Panc1 (cell line): ENCODE measurements around the gene BCL3.

Experiments
- POLR2AphosphoS5 ChIP-seq: IDR thresholded peaks from 2 replicates; pipeline ENCODE4 v1.6.1; 2012; ENCODE audit warnings: mild to moderate bottlenecking, low read depth, low read length, moderate library complexity
- TCF7L2 ChIP-seq: IDR thresholded peaks from 2 replicates; pipeline ENCODE4 v1.6.1; 2011; ENCODE audit warnings: mild to moderate bottlenecking, low read depth, low read length, inconsistent platforms
- TF ChIP-seq, protein P1 (sequence below): fragments of 450-650 bp; IDR thresholded peaks from 2 replicates; pipeline ENCODE4 v1.5.1; 2017; ENCODE audit warnings: mild to moderate bottlenecking
- TF ChIP-seq, protein P2 (sequence below), 2 experiments: IDR thresholded peaks; 2 replicates each; pipeline ENCODE4 v1.6.1; 2011 to 2012; ENCODE audit warnings: low read depth in 2 of 2, control low read depth in 1 of 2, low read length in 1 of 2, mild to moderate bottlenecking in 1 of 2, moderate library complexity in 1 of 2; ENCODE audit not compliant: insufficient read depth in 1 of 2

DNA sequence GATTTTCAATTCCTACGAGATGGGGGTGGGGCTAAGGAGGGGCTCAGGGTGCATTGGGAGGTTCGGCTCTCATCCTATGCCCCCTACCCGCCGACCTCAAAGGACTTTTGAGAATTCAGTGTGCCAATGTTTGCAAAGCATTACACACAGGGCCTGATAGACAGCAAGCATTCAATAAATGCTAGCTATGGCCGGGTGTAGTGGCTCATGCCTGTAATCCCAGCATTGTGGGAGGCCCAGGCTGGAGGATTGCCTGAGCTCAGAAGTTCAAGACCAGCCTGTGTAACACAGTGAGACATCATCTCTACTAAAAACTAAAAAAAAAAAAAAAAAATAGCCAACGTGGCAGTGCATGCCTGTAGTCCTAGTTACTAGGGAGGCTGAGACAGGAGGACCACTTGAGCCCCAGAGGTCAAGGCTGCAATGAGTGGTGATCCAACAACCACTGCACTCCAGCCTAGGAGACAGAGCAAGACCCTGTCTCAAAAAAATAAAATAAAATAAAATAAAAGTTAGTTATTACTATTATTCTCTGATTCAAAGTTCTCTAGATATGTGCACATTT, 27.2 kb downstream of the BCL3 start:
- TF ChIP-seq TCF7L2 (no peak), POLR2AphosphoS5 (no peak)
- TF ChIP-seq, protein P1, sequence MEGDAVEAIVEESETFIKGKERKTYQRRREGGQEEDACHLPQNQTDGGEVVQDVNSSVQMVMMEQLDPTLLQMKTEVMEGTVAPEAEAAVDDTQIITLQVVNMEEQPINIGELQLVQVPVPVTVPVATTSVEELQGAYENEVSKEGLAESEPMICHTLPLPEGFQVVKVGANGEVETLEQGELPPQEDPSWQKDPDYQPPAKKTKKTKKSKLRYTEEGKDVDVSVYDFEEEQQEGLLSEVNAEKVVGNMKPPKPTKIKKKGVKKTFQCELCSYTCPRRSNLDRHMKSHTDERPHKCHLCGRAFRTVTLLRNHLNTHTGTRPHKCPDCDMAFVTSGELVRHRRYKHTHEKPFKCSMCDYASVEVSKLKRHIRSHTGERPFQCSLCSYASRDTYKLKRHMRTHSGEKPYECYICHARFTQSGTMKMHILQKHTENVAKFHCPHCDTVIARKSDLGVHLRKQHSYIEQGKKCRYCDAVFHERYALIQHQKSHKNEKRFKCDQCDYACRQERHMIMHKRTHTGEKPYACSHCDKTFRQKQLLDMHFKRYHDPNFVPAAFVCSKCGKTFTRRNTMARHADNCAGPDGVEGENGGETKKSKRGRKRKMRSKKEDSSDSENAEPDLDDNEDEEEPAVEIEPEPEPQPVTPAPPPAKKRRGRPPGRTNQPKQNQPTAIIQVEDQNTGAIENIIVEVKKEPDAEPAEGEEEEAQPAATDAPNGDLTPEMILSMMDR: no peak
- TF ChIP-seq, protein P2, sequence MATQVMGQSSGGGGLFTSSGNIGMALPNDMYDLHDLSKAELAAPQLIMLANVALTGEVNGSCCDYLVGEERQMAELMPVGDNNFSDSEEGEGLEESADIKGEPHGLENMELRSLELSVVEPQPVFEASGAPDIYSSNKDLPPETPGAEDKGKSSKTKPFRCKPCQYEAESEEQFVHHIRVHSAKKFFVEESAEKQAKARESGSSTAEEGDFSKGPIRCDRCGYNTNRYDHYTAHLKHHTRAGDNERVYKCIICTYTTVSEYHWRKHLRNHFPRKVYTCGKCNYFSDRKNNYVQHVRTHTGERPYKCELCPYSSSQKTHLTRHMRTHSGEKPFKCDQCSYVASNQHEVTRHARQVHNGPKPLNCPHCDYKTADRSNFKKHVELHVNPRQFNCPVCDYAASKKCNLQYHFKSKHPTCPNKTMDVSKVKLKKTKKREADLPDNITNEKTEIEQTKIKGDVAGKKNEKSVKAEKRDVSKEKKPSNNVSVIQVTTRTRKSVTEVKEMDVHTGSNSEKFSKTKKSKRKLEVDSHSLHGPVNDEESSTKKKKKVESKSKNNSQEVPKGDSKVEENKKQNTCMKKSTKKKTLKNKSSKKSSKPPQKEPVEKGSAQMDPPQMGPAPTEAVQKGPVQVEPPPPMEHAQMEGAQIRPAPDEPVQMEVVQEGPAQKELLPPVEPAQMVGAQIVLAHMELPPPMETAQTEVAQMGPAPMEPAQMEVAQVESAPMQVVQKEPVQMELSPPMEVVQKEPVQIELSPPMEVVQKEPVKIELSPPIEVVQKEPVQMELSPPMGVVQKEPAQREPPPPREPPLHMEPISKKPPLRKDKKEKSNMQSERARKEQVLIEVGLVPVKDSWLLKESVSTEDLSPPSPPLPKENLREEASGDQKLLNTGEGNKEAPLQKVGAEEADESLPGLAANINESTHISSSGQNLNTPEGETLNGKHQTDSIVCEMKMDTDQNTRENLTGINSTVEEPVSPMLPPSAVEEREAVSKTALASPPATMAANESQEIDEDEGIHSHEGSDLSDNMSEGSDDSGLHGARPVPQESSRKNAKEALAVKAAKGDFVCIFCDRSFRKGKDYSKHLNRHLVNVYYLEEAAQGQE (IDR thresholded peaks at IDR 0.05; ENCODE audit: insufficient read depth in 1 of 2, low read depth in 2 of 2, low read length in 1 of 2): no peak
